Fibroblast of villous mesenchyme (primary cell): ENCODE measurements around the gene LRRC47. TPM values are rescaled to one million over a fixed set of nuclear protein-coding genes. Genes with fewer than 3 reads are reported as not detected.

ENCODE experiments used
- DNase-seq: peaks from one replicate; pipeline ENCODE4 v3.0.0-alpha.2; 2010; ENCODE audit warnings: low read depth
- H3K4me3 ChIP-seq: 2 replicates; pipeline ENCODE4 v1.5.1; 2011; ENCODE audit warnings: low read depth, mild to moderate bottlenecking, low read length
- CTCF ChIP-seq: IDR thresholded peaks from 2 replicates; pipeline ENCODE4 v1.5.1; 2012; ENCODE audit warnings: low read depth, mild to moderate bottlenecking, low read length; ENCODE audit not compliant: insufficient read depth
- total RNA-seq: library from RNA; depleted of rRNA; stranded (reverse); fragments of >200 nt; gene quantifications from 2 replicates; pipeline ENCODE4 v1.2.3, GENCODE V29; 2012

LRRC47 gene
- total RNA-seq, 1 donor = 31.1 TPM

GRCh38 chr1:3775490-3776230 is 20.6 kb downstream of the LRRC47 start:
- peak; percentile 33 for TF ChIP-seq CTCF
- peak; percentile 83 for DNase-seq
- no peak overlapping the region for H3K4me3 ChIP-seq

- no peak for TF ChIP-seq CTCF
- no peak overlapping the region for H3K4me3 ChIP-seq
- peak; percentile 27 for DNase-seq
These were observed 21.3 kb downstream of the LRRC47 start for GRCh38 chr1:3774946-3775489.

GRCh38 chr1:3774276-3774945 is 21.9 kb downstream of the LRRC47 start:
- no peak for DNase-seq
- H3K4me3 ChIP-seq = no peak overlapping the region
- TF ChIP-seq CTCF = no peak

- DNase-seq = no peak
- TF ChIP-seq CTCF = no peak
- H3K4me3 ChIP-seq = peak overlapping the region; percentile 64
These were observed 22.6 kb downstream of the LRRC47 start for GRCh38 chr1:3773572-3774275.

- H3K4me3 ChIP-seq = peak within 1 kb of the TSS; percentile 70
- no peak for TF ChIP-seq CTCF
- DNase-seq = peak; percentile 21
These were observed 23.4 kb downstream of the LRRC47 start, which contains the start of gene SMIM1 for GRCh38 chr1:3772715-3773571. SMIM1 (plus strand) TSS chr1:3772749; CDS start chr1:3775374, 2,625 bp downstream.

- DNase-seq = peak; percentile 86
- H3K4me3 ChIP-seq = peak overlapping the region; percentile 70
- TF ChIP-seq CTCF = no peak
These were observed 24.1 kb downstream of the LRRC47 start for GRCh38 chr1:3772027-3772714.
